Measurements from ENCODE around the gene NHLH1. TPM values are rescaled to one million over a fixed set of nuclear protein-coding genes. Genes with fewer than 3 reads are reported as not detected.

The NHLH1 gene
- total RNA-seq, 4 donors from 2014 or later = 0.46 TPM; not detected in 3

GRCh38 chr1:160363951-160364735 lies 2.7 kb upstream of the NHLH1 start:
- H3K27ac ChIP-seq = no peak overlapping the region
- H3K4me1 ChIP-seq = peaks cover 0 to 9% of the 10 kb centered on the region in 2 donors
- H3K27me3 ChIP-seq = peaks cover 0 to 2% (median 0%) of the 10 kb centered on the region in 3 donors
- ATAC-seq = no peak
- TF ChIP-seq POLR2A (IDR thresholded peaks at IDR 0.05) = no peak
- no peak for TF ChIP-seq CTCF (IDR thresholded peaks at IDR 0.05 in 4 of 5, conservative IDR thresholded peaks at IDR 0.05 in 1 of 5)
- no peaks in the 10 kb centered on the region for H3K36me3 ChIP-seq
- H3K9me3 ChIP-seq = no peaks in the 10 kb centered on the region
- intact Hi-C loops (cut with DNase I; ENCODE audit: low total_unique reads) (no loop called here), in situ Hi-C loops (cut with MboI; ENCODE audit: low sequenced_read_pairs in 4 of 4) (loop anchor here in 2 of 4 donors (25.0 kb wide), 1 partner anchor 277 kb away; the partner anchor contains the start of genes IGSF8 (in 2 of the 2) and KCNJ9 (in 2 of the 2))
- DNase-seq = no peak
- no peak overlapping the region for H3K4me3 ChIP-seq

GRCh38 chr1:160365325-160365724 lies 1.5 kb upstream of the NHLH1 start:
- Histone ChIP-seq H3K36me3 (no peaks in the 10 kb centered on the region), H3K27me3 (peaks cover 0 to 2% (median 0%) of the 10 kb centered on the region in 3 donors), H3K27ac (no peak overlapping the region), H3K9me3 (no peaks in the 10 kb centered on the region), H3K4me3 (no peak overlapping the region), H3K4me1 (peaks cover 0 to under 1% of the 10 kb centered on the region in 2 donors)
- TF ChIP-seq POLR2A (IDR thresholded peaks at IDR 0.05) (no peak), CTCF (IDR thresholded peaks at IDR 0.05 in 4 of 5, conservative IDR thresholded peaks at IDR 0.05 in 1 of 5) (no peak)
- intact Hi-C loops (cut with DNase I; ENCODE audit: low total_unique reads) = no loop called here
- no peak for ATAC-seq
- no peak for DNase-seq
- in situ Hi-C loops (cut with MboI; ENCODE audit: low sequenced_read_pairs in 4 of 4) = loop anchor here in 2 of 4 donors (25.0 kb wide), 1 partner anchor 278 kb away; the partner anchor contains the start of genes IGSF8 (in 2 of the 2) and KCNJ9 (in 2 of the 2)

- Histone ChIP-seq H3K27ac (no peak overlapping the region), H3K27me3 (peaks cover 0 to 2% (median 0%) of the 10 kb centered on the region in 3 donors), H3K36me3 (no peaks in the 10 kb centered on the region), H3K4me1 (no peaks in the 10 kb centered on the region), H3K4me3 (no peak overlapping the region), H3K9me3 (no peaks in the 10 kb centered on the region)
- no peak for TF ChIP-seq CTCF (IDR thresholded peaks at IDR 0.05 in 4 of 5, conservative IDR thresholded peaks at IDR 0.05 in 1 of 5)
- TF ChIP-seq POLR2A (IDR thresholded peaks at IDR 0.05) = no peak
- ATAC-seq = no peak
- DNase-seq = no peak
- intact Hi-C loops (cut with DNase I; ENCODE audit: low total_unique reads) (no loop called here), in situ Hi-C loops (cut with MboI; ENCODE audit: low sequenced_read_pairs in 4 of 4) (loop anchor here in 2 of 4 donors (25.0 kb wide), 1 partner anchor 280 kb away; the partner anchor contains the start of genes IGSF8 (in 2 of the 2) and KCNJ9 (in 2 of the 2))
These were observed 637 bp downstream of the NHLH1 start for GRCh38 chr1:160367516-160367900.

GRCh38 chr1:160367934-160368923 lies 1.4 kb downstream of the NHLH1 start:
- no peak overlapping the region for H3K4me3 ChIP-seq
- intact Hi-C loops (cut with DNase I; ENCODE audit: low total_unique reads) = no loop called here
- TF ChIP-seq CTCF (IDR thresholded peaks at IDR 0.05 in 4 of 5, conservative IDR thresholded peaks at IDR 0.05 in 1 of 5) (no peak), POLR2A (IDR thresholded peaks at IDR 0.05) (no peak)
- in situ Hi-C loops (cut with MboI; ENCODE audit: low sequenced_read_pairs in 4 of 4) = loop anchor here in 2 of 4 donors (25.0 kb wide), 1 partner anchor 281 kb away; the partner anchor contains the start of genes IGSF8 (in 2 of the 2) and KCNJ9 (in 2 of the 2)
- no peaks in the 10 kb centered on the region for H3K9me3 ChIP-seq
- H3K27ac ChIP-seq = no peak overlapping the region
- no peaks in the 10 kb centered on the region for H3K4me1 ChIP-seq
- peaks cover 0 to 2% (median 0%) of the 10 kb centered on the region in 3 donors for H3K27me3 ChIP-seq
- no peak for ATAC-seq
- no peak for DNase-seq
- no peaks in the 10 kb centered on the region for H3K36me3 ChIP-seq
